NCI-H1417 (cell line): ENCODE results near the gene ALDH18A1.
"Not testable (repeated sequence)": the region's sequence is repeated elsewhere in the genome, so short reads cannot be mapped to it uniquely, and the experiment has no call there.

Experiments used
- DNase-seq, 3 experiments: peaks; one replicate each; lab custom pipeline; 2025; lab: John Stamatoyannopoulos, UW

Gene ALDH18A1

DNA sequence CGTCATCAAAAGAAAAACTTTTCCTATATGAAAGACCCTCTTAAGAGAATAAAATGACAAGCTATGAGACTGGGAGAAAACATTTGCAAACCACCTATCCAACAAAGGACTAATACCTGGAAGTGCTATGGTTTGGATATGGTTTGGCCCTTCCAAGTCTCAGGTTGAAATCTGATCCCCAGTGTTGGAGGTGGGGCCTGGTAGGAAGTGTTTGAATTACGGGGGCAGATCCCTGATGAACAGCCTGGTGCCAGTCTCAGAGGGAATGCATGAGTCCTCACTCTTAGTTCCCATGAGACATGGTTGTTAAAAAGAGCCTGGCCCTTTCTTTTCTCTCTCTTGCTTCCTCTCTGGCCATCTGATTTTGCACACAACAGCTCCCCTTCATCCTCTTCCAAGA, 6.3 kb downstream of the ALDH18A1 start:
- DNase-seq: no peak

DNA sequence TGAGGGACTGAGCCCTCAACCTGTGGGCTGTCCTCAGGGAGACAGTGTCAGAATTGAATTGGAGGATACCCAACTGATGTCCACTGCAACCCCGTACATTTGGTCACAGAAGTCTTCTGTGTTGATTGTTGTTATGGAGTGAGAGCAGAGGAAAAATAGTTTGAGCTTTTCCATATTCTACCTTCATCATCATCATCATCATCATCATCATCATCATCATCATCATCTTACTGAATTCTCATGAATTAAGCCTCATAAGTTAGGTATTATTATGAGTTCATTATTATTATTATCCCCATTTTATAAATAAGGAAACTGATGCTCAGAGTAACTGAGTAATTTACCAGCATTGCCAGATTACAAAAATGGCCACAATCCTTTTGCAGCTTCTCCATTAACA, 8.4 kb downstream of the ALDH18A1 start:
- no peak for DNase-seq

DNA sequence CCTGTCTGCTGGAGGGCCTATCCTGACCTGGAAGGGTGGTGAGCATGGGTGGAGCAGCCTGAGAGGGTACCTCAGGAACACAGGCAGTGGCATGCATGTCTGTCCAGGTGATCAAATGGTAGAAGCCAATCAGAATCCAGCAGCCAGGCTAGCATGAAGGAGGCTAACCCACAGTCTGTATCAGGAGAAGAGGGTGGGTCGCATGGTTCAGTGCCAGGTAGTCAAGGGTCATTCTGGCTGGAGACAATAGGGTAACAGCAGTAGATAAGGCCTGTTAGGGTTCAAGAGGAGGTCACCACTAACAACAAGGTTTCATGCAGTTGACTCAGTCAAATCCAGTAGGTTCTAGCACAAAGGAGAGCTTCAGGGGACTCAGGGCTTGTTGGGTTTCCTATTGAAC, 10.4 kb downstream of the ALDH18A1 start:
- DNase-seq: no peak

DNA sequence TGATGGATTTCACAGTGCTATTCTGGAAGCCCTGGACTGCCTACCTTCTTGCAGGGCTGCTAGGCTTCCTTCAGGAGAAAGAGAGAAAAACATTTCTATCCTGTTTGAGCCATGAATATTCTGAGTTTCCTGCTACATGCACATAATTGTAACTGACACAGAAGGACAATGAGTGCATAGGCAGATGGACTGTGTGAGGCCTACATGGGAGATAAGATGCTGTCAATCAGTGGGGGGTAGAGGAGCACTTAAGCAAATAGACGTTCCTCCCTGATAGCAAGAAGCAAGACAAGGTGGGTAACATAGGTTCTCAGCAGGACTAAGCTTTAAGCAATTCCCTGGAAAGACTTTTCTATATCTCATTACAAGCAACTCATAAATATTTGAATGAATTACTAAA, 11.6 kb downstream of the ALDH18A1 start:
- no peak for DNase-seq

DNA sequence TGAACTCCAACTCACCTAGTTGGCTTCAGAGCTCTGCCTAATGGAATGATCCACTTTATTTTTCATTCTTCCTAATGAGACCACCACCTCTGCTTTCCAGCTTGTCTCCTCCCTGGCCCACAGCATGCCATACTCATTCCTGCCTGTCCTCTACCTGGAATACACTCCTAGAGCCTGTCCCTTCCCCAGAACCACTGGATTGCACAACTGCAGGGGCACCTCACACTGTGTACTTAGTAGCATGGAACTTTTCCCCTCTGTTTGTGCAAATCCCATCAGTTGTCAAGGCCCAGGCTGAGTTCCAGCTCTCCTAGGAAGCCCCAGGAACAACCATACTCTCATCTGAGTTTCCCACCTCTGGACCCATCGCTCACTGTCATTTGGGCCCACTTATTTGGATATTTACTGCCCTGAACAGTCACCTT, 15.6 kb downstream of the ALDH18A1 start:
- DNase-seq: no peak

DNA sequence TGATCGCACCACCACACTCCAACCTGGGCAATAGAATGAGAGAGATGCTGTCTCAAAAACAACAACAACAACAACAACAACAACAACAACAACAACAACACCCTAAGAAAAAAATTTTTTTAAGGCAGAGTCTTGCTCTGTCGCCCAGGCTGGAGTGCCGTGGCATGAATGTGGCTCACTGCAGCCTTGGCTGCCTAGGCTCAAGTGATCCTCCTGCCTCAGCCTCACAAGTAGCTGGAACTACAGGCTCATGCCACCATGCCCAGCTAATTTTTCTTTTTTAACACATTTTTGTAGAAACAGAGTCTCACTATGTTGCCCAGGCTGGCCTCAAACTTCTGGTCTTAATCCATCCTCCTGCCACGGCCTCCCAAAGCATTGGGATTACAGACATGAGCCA, 18.6 kb downstream of the ALDH18A1 start:
- no peak for DNase-seq

DNA sequence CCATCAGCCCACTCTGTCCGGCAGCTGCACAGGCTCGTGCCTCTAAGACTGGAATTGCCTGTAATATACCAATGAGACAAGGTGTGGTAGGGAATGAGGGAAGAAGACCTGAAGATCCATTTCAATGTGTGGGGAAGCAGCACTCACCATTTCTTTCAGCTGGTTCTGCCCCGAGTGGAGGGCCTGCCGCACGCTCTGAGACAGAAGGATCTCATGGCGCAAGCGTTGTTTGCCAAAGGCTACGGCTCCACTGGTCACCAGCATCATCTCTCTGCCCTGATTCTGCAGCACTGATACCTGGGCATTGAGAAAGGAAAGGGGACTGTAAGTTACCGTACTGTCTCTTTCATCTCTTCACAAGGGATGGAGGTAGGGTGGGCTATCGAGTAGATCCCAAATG, 19.4 kb downstream of the ALDH18A1 start:
- no peak for DNase-seq

DNA sequence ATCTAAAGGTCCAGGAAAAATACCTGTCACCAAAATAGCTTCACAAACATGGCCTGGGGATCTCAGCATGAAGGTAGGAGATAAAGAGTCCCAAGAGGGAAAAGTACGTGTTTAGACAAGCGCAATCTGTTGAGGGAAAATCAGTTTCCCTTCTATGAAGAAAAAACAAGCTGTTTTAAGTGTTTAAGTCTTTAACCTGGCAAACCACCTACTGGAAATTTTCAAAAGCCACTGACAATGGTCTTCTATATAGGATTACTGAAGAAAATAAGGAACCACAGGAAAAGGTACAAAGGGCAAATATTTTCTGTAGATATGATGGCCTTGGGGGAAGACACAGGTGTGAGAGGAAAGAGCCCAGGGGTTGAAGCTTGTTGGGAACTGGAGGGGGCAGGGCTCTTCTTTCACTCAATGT, 21.2 kb downstream of the ALDH18A1 start:
- DNase-seq: no peak

DNA sequence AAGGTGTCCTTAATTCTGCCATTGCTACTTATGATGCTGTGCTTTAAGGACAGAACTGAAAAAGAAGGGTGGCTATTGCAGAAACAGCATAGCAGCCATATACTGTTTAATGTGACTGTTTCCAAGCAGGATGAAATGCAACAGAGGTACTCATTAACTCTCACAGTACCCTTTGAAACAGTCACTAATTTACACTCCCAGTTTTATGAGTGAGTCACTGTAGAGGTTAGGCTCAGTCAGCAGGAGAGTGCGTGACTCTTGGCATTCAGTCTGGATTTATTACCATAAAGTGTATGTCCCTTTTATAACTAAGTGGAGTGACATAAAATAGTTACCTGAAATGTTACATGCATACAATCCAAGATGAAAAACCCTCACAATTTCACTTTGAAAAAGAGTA, 27.7 kb downstream of the ALDH18A1 start:
- no peak for DNase-seq

DNA sequence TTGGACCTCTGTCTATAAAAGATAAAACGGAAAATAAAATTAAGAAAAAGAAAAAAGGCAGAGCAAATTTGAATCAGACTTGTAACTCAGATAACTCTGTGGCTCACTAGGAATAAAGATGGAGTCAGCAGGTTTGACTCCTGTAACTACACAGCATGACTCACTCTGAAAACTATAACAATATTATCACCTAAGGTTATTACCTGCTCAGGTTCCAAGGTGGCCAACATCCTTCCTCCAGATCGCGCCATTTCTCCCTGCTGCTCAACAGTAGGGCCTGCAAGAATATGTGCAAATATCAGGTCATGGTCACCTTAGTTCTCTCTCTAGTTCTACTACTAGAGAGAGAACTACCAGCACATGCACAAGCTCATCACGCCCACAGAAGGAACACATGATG, 30.0 kb downstream of the ALDH18A1 start:
- DNase-seq: no peak

DNA sequence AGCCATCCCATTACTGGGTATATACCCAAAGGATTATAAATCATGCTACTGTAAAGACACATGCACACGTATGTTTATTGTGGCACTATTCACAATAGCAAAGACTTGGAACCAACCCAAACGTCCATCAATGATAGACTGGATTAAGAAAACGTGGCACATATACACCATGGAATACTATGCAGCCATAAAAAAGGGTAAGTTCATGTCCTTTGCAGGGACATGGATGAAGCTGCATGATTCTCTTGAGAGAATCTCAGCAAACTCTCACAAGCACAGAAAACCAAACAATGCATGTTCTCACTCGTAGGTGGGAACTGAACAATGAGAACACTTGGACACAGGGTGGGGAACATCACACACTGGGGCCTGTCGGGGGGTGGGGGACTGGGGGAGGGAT, 36.1 kb downstream of the ALDH18A1 start:
- DNase-seq: not testable (repeated sequence)

DNA sequence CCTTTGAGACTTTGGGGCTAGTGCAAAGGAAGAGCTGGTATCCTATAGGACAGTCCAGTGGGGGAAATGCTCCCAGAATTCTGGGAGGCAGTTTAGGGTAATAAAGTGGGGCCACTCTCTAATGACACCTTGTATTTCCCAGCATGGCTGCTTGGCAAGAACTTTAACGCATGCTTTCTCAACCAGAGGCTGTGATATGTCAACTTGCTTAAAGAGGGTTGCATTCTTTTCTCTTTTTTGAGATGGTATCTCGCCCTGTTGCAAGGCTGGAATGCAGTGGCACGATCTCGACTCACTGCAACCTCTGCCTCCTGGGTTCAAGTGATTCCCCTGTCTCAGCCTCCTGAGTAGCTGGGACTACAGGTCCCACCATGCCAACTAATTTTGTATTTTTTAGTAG, 38.4 kb downstream of the ALDH18A1 start:
- no peak for DNase-seq

DNA sequence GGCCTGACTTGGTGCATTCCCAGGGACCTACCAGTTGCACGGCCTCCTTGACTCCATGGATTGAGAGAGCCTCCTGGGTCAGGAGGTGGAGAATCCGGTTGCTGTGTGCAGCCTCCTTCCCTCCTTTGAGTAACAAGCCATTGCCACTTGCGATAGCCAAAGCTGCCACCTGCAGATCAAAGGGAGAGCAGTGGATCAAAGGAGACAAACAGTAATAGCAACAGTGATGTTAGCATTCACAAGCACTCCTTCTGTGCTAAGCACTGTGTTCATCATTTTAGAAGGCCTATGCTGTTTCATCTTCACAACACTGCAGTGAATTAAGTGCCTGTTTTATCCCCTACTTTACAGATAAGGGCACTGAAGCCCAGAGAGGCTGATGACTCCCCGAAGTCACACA, 40.1 kb downstream of the ALDH18A1 start:
- DNase-seq: no peak

DNA sequence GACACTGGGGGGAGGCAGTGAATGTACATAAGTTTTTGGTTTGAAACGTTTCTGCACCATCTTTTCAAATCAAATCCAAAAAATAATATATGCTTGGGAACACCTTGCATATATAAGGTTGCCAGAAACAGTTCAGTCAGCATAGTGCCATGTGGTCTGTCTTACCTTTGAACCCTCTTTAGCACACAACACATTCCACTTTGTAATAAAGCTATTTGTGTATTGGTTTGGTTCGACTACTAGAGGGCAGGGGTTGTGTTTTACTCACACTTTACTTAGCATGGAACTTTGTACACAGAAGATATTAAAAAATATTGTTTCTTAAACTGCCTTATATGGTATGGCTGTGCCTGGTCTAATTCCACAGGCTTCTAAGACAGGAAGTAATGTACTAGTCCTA, 43.2 kb downstream of the ALDH18A1 start:
- DNase-seq: no peak

DNA sequence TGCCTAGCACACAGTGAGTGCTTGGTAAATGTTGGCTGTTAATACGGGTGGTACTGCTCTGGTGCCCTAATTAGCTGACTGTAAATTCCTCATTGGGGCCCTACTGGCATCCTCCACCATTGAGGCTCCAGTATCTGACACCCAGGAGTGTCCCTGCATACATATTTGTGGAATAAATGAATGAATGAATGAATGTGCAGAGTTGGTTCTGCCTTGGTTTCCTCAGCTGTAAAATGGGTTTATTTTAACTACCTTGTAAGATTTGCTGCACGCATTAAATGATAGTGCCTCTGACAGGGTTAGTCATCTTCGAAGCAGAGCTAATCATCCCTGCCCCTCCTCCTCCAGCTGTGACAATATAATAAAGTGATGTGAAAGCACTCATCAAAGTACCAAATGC, 45.8 kb downstream of the ALDH18A1 start:
- no peak for DNase-seq

DNA sequence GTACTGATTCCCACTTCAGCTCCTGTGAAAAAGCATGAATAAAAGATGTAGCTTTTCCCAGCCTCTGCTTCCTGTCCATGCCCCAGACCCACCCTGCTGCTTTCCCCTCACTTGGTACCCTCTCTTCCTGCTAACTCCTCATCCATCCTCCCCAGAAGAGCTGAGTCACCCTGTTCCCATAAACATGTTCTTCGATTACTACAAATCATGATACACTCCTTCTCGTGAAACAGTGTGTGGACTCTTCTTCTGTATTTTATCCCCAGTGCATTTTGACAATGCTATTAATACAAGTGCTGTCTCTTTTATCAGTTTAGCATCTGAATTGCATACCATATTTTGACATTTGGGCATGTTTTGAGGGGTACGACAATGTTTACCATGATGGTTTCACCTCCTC, 49.6 kb downstream of the ALDH18A1 start:
- no peak for DNase-seq

DNA sequence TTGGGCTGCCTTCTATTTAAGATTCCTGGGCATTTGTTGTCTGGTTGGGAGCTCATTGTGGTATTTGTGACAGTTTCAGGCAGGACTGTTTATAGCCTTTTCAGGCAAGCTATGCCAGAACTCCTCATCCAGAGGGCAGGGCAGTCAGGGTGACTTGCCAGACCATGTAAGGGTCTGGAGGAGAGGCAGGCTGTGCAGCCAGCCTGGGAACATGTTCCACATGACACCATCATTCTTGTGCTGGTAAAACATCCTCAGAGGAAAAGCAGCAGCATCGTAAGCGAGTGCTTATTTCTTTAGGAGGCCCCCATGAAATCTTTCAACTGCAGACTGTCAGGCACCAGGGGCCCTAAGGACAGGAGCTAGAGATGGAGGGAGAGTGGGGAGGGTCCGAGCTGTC, 51.3 kb downstream of the ALDH18A1 start:
- DNase-seq: no peak

DNA sequence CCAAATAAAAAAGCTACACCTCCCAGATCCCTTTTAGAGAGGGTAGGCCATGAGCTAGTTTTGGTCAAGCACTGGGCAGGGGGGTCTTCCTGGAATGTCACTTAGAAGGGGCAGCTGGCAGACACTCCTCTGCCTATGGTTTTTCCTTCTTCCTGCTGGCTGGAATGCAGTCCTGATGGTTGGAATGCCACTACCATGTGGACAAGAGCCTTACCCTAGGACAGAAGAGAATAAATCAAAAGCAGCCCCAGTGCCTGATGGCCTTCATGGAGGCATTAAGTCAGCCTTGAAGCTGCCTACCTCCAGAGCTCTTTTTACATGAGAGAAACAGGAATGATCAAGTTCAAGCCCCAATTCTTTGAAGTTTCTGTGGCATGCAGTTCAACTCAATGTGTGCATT, 51.9 kb downstream of the ALDH18A1 start:
- no peak for DNase-seq

DNA sequence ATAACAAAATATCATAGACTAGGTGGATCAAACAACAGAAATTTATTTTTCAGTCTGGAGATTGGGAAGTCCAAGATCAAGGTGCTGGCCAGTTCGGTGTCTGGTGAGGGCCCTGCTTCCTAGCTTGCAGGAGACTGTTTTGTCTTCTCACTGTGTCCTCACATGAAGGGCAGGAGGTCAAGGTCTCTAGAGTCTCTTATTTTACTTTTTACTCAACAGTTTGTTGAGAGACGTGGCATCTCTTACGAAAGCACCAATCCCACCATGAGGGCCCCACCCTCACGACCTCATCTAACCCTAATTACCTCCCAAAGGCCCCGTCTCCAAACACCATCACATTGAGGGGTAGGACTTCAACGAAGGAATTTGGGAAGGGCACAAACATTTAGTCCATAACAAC, 54.1 kb downstream of the ALDH18A1 start:
- DNase-seq: no peak

DNA sequence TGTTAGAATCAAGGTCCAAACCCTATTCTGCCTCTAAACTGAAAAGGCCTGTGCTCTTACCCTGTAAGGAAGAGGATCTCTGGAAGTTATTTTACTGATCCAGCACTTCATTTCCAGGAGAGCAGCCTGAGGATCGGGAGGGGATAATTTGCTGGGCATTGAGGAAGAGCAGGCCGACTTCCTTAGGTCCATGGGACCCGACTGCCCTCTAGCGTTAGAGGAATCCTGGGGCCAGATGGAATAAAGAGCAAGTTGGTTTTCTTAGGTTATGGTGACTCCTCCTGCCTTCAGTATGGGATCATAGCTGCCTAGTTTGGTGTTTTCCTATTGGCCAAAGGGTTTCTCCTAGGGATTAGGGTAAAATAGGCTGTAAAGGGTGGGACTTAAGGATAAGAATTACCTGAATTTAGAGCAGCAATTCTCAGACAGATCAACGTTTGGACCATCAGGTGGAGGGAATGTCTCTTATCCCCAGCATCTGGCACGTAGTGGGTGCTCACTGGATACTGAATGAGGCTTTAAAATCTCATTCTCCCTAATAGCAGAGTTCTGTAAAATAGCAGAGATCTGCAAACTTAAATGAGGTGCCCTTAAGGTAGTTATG, 55.3 kb downstream of the ALDH18A1 start:
- peak; percentile 56 to 83 (median 59) for DNase-seq

DNA sequence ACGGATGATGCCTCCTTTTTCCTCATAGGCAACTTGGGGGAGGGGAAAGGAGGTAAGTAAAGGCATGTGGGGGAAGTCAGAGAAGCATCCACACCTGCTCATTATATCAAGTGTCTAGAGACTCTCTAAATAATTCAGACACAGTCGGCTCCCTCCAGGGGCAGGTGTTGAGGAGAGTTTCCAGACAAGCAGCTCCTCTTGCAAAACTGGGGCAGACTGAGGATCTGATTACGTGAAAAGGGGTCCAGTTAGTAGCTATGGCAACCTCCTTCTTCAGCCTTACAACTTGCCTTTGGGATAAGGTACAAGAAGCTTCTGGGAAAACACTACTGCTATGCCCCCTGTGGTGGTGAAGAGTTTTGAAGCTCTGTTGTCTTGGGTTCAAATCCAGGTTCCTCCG, 56.4 kb downstream of the ALDH18A1 start:
- peak in 1 of 3 experiments; percentile 1 for DNase-seq

DNA sequence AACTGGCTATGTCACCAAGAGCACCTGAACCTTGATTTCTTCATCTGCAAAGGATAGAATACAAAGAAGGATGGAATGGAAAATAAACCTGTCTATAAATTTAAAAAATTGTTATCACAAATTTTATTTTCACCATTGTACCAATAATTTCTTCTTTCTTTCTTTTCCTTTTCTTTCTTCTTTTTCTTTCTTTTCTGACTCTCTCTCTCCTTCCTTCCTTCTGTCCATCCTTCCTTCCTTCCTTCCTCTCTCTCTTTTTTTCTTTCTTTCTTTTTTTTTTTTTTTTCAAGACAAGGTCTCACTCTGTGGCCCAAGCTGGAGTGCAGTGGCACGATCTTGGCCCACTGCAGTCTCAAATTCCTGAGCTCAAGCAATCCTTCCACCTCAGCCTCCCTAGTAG, 58.7 kb downstream of the ALDH18A1 start:
- no peak for DNase-seq

DNA sequence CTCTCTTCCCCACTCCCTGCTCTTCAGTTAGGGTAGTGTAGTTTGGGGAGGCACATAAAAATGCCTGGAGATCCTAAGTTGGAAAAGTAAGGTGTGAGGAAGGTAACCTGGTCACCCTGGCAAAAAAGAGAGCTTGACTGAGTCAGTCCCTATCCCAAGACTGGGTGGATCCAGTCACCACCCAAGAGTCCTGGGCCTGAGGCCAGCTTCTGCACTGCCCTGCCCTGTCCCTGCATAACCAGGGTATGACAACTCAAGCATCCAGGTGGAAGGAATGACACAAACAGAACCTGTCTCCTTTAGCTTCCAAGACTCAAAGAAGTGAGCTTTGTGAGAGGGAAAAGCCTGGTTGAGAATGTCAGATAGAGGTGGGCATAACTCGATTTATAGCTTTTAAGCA, 68.5 kb downstream of the ALDH18A1 start:
- no peak for DNase-seq

DNA sequence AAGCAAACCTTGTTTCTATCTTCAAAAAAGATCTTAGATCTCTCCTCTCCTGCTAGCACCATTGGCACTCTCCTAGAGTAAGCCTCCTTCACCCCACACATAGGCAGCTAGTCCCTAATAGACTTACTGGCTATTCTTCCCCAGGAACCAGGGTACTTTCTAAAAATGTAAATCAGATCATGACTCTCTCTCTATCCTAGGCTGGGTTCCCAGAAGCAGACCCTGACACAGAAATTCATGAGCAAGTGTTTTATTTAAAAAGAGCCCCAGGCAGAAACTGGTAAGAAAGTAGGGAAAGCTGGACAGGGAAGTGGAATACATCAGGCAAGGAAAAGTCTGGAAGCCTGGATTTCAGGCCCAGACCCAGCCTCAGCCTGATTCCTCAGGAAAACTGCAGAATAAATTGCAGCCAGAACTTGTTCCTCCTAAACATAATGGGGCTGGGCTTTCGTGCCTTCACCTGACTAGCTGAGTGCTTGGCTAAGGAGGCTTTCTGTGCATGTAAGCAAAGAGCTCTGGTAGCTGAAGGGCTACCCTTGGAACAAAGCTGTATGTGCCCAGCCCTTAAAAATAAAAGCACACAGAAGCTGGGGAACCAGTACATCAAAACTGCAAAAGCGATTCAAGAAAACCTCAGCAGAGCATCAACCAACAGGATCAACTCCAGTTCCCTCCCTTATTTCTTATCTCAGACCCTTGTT, 76.5 kb downstream of the ALDH18A1 start:
- DNase-seq: no peak
